HFF-Myc (cell line): ENCODE results near the gene NOA1.

Experiments used
- DNase-seq: peaks from one replicate; pipeline ENCODE4 v3.0.0-alpha.2; 2011; ENCODE audit warnings: low read depth; ENCODE audit errors: extremely low read depth
- H3K4me3 ChIP-seq: replicated peaks from 2 replicates; pipeline ENCODE4 v1.5.1; 2011; ENCODE audit warnings: low read depth, mild to moderate bottlenecking, control low read depth, low read length
- CTCF ChIP-seq: IDR thresholded peaks from 2 replicates; pipeline ENCODE4 v1.5.1; 2012; ENCODE audit warnings: mild to moderate bottlenecking, low read depth, low read length, control low read depth; ENCODE audit errors: missing control alignments

The NOA1 gene

GRCh38 chr4:56995525-56995924, 18.1 kb upstream of the NOA1 start:
- no peak overlapping the region for H3K4me3 ChIP-seq
- no peak for TF ChIP-seq CTCF
- no peak for DNase-seq

DNA sequence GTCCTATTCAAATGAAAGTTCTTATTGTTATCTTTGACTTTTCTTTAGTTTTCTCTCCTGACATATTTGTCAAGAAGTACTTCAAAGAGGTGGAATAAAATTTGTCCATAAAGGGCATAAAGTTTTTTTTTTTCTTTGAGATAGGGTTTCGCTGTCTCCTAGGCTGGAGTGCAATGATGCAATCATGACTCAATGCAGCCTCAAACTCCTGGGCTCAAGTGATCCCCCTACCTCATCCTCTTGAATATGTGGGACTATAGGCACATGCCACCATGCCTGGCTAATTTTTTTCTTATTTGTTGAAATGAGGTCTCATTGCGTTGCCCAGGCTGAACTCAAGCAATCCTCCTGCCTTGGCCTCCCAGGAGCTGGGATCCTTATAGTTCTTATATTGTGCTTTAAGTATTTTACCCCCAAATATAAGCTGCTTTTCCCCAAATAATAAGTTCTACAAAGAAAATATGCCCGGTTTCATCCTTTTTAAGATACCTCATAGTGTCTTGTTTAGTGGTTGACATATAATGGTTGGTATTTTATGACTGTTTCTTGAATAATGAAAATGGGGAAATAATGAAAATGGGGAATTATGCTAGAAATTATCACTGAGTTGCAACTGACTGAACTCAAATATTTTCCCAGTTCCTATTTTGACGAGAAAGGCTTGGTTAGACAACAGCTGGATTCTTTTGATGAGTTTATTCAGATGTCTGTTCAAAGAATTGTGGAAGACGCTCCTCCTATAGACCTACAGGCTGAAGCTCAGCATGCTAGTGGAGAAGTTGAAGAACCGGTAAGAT, 12.9 kb upstream of the NOA1 start:
- no peak for TF ChIP-seq CTCF
- no peak for DNase-seq
- H3K4me3 ChIP-seq = no peak overlapping the region

- TF ChIP-seq CTCF = no peak
- no peak for DNase-seq
- no peak overlapping the region for H3K4me3 ChIP-seq
Measured at GRCh38 chr4:56986952-56987351, 9.5 kb upstream of the NOA1 start.

GRCh38 chr4:56986192-56986591, 8.8 kb upstream of the NOA1 start:
- DNase-seq = no peak
- TF ChIP-seq CTCF = no peak
- no peak overlapping the region for H3K4me3 ChIP-seq

DNA sequence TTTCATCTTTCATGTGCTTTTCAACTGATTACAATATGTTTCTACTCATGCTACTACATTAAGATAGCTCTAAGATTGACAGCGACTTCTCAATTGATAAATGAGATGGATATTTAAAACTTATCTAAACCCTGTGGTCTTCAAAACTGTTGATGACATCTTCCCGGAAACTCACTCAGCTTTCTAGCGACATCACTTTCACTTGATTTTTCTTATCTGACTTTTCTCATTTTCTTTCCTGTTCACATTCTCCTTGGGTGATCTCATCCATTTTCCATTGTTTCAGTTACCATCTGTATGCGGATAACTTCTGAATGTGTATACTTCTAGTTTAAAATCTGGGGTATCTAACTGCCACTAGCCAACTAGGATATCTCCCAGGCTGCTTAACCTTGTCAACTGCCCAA, 4.4 kb upstream of the NOA1 start:
- no peak for DNase-seq
- no peak overlapping the region for H3K4me3 ChIP-seq
- TF ChIP-seq CTCF = no peak

DNA sequence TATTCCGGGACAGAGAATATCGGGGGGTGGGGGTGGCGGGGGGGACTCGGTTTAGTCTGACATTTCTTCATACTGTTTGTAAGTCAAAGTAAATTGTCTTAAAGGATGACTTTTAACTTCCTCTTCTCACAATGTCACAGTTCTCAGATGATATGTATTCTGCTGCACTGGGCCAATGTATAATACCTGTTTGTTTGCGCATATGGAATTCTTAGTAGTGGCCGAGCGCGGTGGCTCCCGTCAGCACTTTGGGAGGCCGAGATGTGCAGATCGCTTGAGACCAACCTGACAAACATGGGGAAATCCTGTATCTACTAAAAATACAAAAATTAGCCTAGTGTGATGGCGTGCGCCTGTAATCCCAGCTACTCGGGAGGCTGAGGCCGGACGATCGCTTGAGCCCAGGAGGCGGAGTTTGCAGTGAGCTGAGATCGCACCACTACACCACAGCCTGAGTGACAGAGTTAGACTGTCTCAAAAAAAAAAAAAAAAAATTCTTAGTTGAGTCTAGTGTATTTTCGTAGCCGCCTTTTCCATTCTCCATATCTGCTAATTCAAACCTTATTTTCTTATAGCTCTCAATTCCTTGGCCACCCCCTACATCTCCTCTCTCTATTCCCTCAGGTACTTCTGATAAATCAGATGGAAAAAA, 2.1 kb upstream of the NOA1 start:
- H3K4me3 ChIP-seq = peak overlapping the region; percentile 85
- DNase-seq = no peak
- no peak for TF ChIP-seq CTCF
